Osteocyte (in vitro differentiated cells): ENCODE results near the gene CDH13. TPM values are rescaled to one million over a fixed set of nuclear protein-coding genes. Genes with fewer than 3 reads are reported as not detected.

Experiments used
- DNase-seq: peaks from one replicate; pipeline ENCODE4 v3.0.0; 2021; ENCODE audit warnings: mixed read lengths; ENCODE audit not compliant: unreplicated experiment; ENCODE audit errors: extremely low spot score
- H3K27ac Mint-ChIP-seq: one replicate; pipeline ENCODE4 v1.8.0; 2021; ENCODE audit warnings: mild to moderate bottlenecking, mixed read lengths; ENCODE audit not compliant: unreplicated experiment
- H3K27me3 Mint-ChIP-seq: one replicate; pipeline ENCODE4 v1.8.0; 2021; ENCODE audit warnings: mixed read lengths; ENCODE audit not compliant: unreplicated experiment
- H3K36me3 Mint-ChIP-seq: one replicate; pipeline ENCODE4 v1.8.0; 2021; ENCODE audit warnings: mixed read lengths; ENCODE audit not compliant: unreplicated experiment
- H3K4me1 Mint-ChIP-seq: one replicate; pipeline ENCODE4 v1.8.0; 2021; ENCODE audit warnings: mixed read lengths; ENCODE audit not compliant: unreplicated experiment
- H3K4me3 Mint-ChIP-seq: one replicate; pipeline ENCODE4 v1.8.0; 2021; ENCODE audit warnings: mild to moderate bottlenecking, moderate library complexity, mixed read lengths; ENCODE audit not compliant: unreplicated experiment
- H3K9me3 Mint-ChIP-seq: one replicate; pipeline ENCODE4 v1.8.0; 2021; ENCODE audit warnings: mixed read lengths; ENCODE audit not compliant: unreplicated experiment
- CTCF ChIP-seq: fragments of 200-600 bp; sonication (generic); IDR thresholded peaks from 2 replicates; pipeline ENCODE4 v1.5.0; 2021; ENCODE audit warnings: antibody characterized with exemption, mild to moderate bottlenecking, moderate library complexity
- total RNA-seq: library from RNA; stranded (reverse); gene quantifications from 2 replicates; pipeline ENCODE4 v1.2.1, GENCODE V29; 2021

Gene CDH13
- total RNA-seq, 1 donor from 2014 or later, result 27.0 TPM

- TF ChIP-seq CTCF, result no peak
- H3K4me1 Mint-ChIP-seq, result peaks cover 2% of the 10 kb centered on the region
- no peak overlapping the region for H3K4me3 Mint-ChIP-seq
- no peak for DNase-seq
- H3K27me3 Mint-ChIP-seq, result no peaks in the 10 kb centered on the region
- peaks cover 1% of the 10 kb centered on the region for H3K36me3 Mint-ChIP-seq
- H3K9me3 Mint-ChIP-seq, result peaks cover 19% of the 10 kb centered on the region
- no peak overlapping the region for H3K27ac Mint-ChIP-seq
Measured at GRCh38 chr16:83615141-83615952, 988.6 kb downstream of the CDH13 start.

- Mint-ChIP-seq H3K36me3 (peaks cover 1% of the 10 kb centered on the region), H3K4me3 (no peak overlapping the region), H3K27me3 (no peaks in the 10 kb centered on the region), H3K27ac (no peak overlapping the region), H3K4me1 (peaks cover 2% of the 10 kb centered on the region), H3K9me3 (peaks cover 19% of the 10 kb centered on the region)
- peak; percentile 1 for DNase-seq
- no peak for TF ChIP-seq CTCF
Measured at GRCh38 chr16:83615953-83616350, 989.2 kb downstream of the CDH13 start.

- Mint-ChIP-seq H3K27me3 (no peaks in the 10 kb centered on the region), H3K27ac (no peak overlapping the region), H3K36me3 (no peaks in the 10 kb centered on the region), H3K9me3 (no peaks in the 10 kb centered on the region), H3K4me1 (peaks cover 2% of the 10 kb centered on the region), H3K4me3 (no peak overlapping the region)
- TF ChIP-seq CTCF, result no peak
- peak; percentile 66 for DNase-seq
Measured at GRCh38 chr16:83619381-83620150, 992.8 kb downstream of the CDH13 start.

- DNase-seq, result peak; percentile 21
- H3K4me3 Mint-ChIP-seq, result no peak overlapping the region
- no peaks in the 10 kb centered on the region for H3K27me3 Mint-ChIP-seq
- no peak overlapping the region for H3K27ac Mint-ChIP-seq
- no peaks in the 10 kb centered on the region for H3K9me3 Mint-ChIP-seq
- no peaks in the 10 kb centered on the region for H3K36me3 Mint-ChIP-seq
- TF ChIP-seq CTCF, result no peak
- peaks cover 2% of the 10 kb centered on the region for H3K4me1 Mint-ChIP-seq
Measured at GRCh38 chr16:83622010-83622409, 995.2 kb downstream of the CDH13 start.
